ENCODE measurements around the gene PTCH1. TPM values are rescaled to one million over a fixed set of nuclear protein-coding genes. Genes with fewer than 3 reads are reported as not detected.
A peak's percentile ranks its signal among the peaks of the same experiment; 100 is the strongest.

Gene PTCH1
- total and polyA plus RNA-seq, 10 of the 15 experiments (the other 5 are each of a cell fraction or from before 2014, with no cell fraction given): 0.16 to 6.1 (median 2.6) TPM

GRCh38 chr9:95507464-95508241 lies 9.1 kb downstream of the PTCH1 start (continued):
- TF ChIP-seq CUX1 (IDR thresholded peaks at IDR 0.05; ENCODE audit: insufficient replicate concordance, low read depth, low read length): no peak
- TF ChIP-seq ZNF384 (IDR thresholded peaks at IDR 0.05; ENCODE audit: borderline replicate concordance, low read depth, low read length): no peak
- peak; percentile 83 to 85; a peak in 3 of 4 replicates for TF ChIP-seq IKZF2 (IDR thresholded peaks at IDR 0.05)
- TF ChIP-seq TBL1XR1 (IDR thresholded peaks at IDR 0.05; ENCODE audit: low read depth, low read length): peak; percentile 42; the same call in 1 of the 2 replicates
- peak; percentile 2; the same call in 1 of the 2 replicates for TF ChIP-seq DPF2 (IDR thresholded peaks at IDR 0.05)
- TF ChIP-seq ZNF622 (IDR thresholded peaks at IDR 0.05): no peak
- TF ChIP-seq HSF1 (IDR thresholded peaks at IDR 0.05; ENCODE audit: low read depth, low read length): no peak
- TF ChIP-seq TCF12 (IDR thresholded peaks at IDR 0.05; ENCODE audit: low read depth, low read length): no peak
- no peak for TF ChIP-seq SMAD5 (IDR thresholded peaks at IDR 0.05; ENCODE audit: low read depth)
- no peak for TF ChIP-seq JUND (IDR thresholded peaks at IDR 0.05; ENCODE audit: low read depth, low read length)
- TF ChIP-seq MLLT1 (IDR thresholded peaks at IDR 0.05): peak; percentile 76; the same call in 1 of the 2 replicates
- TF ChIP-seq RFX5 (IDR thresholded peaks at IDR 0.05; ENCODE audit: low read depth, low read length): no peak
- no peak for TF ChIP-seq MTA3 (IDR thresholded peaks at IDR 0.05; ENCODE audit: borderline replicate concordance, low read length)
- no peak for TF ChIP-seq NFYA (IDR thresholded peaks at IDR 0.05; ENCODE audit: borderline replicate concordance, low read depth, low read length)
- no peak for TF ChIP-seq HDAC2 (IDR thresholded peaks at IDR 0.05)
- no peak for TF ChIP-seq EZH2 (IDR thresholded peaks at IDR 0.05; ENCODE audit: borderline replicate concordance, control insufficient read depth, low read depth, low read length)
- TF ChIP-seq NFYB (IDR thresholded peaks at IDR 0.05; ENCODE audit: insufficient read depth, low read depth, low read length): no peak
- peak; percentile 61; the same call in 1 of the 2 replicates for TF ChIP-seq SIN3A (IDR thresholded peaks at IDR 0.05; ENCODE audit: low read depth, low read length)
- no peak for TF ChIP-seq CHD1 (IDR thresholded peaks at IDR 0.05; ENCODE audit: low read depth, low read length)
- no peak for TF ChIP-seq NRF1 (conservative IDR thresholded peaks at IDR 0.05; ENCODE audit: low read depth, low read length)
- TF ChIP-seq NR2F1 (conservative IDR thresholded peaks at IDR 0.05): no peak
- TF ChIP-seq CBX3 (IDR thresholded peaks at IDR 0.05; ENCODE audit: borderline replicate concordance, low read depth): no peak

Data from GM12878 (cell line).